Progenitor cell of endocrine pancreas (in vitro differentiated cells): ENCODE results near the gene SHC3. TPM values are rescaled to one million over a fixed set of nuclear protein-coding genes. Genes with fewer than 3 reads are reported as not detected.

Experiments
- DNase-seq: peaks from one replicate; pipeline ENCODE4 v3.0.0; 2021; ENCODE audit warnings: low spot score; ENCODE audit not compliant: unreplicated experiment
- H3K27ac Mint-ChIP-seq: 2 replicates; pipeline ENCODE4 v1.8.0; 2021; ENCODE audit warnings: mild to moderate bottlenecking, moderate library complexity, mixed read lengths
- H3K27me3 Mint-ChIP-seq: 2 replicates; pipeline ENCODE4 v1.8.0; 2021; ENCODE audit warnings: mixed read lengths
- H3K36me3 Mint-ChIP-seq: 2 replicates; pipeline ENCODE4 v1.8.0; 2022; ENCODE audit warnings: mixed read lengths; ENCODE audit not compliant: insufficient read depth
- H3K4me1 Mint-ChIP-seq: 2 replicates; pipeline ENCODE4 v1.8.0; 2021; ENCODE audit warnings: low read depth, mixed read lengths
- H3K4me3 Mint-ChIP-seq: 2 replicates; pipeline ENCODE4 v1.8.0; 2021; ENCODE audit warnings: low read depth, mild to moderate bottlenecking, moderate library complexity, mixed read lengths
- H3K9me3 Mint-ChIP-seq: 2 replicates; pipeline ENCODE4 v1.8.0; 2021; ENCODE audit warnings: low read depth, mixed read lengths
- CTCF ChIP-seq: fragments of 200-600 bp; sonication (generic); IDR thresholded peaks from one replicate; pipeline ENCODE4 v1.5.0; 2021; ENCODE audit warnings: antibody characterized with exemption, mild to moderate bottlenecking; ENCODE audit not compliant: unreplicated experiment
- total RNA-seq: library from RNA; stranded (reverse); gene quantifications from 2 replicates; pipeline ENCODE4 v1.2.1, GENCODE V29; 2021

SHC3 gene
- total RNA-seq, 1 donor from 2014 or later: 1.3 TPM

- Mint-ChIP-seq H3K9me3 (peaks cover 15% of the 10 kb centered on the region), H3K4me1 (no peaks in the 10 kb centered on the region), H3K36me3 (no peaks in the 10 kb centered on the region), H3K4me3 (no peak overlapping the region), H3K27me3 (no peaks in the 10 kb centered on the region), H3K27ac (no peak overlapping the region)
- no peak for TF ChIP-seq CTCF
- no peak for DNase-seq
Measured at GRCh38 chr9:89032661-89033060, 146.0 kb downstream of the SHC3 start.

- peaks cover 15% of the 10 kb centered on the region for H3K9me3 Mint-ChIP-seq
- no peak overlapping the region for H3K4me3 Mint-ChIP-seq
- H3K27ac Mint-ChIP-seq: no peak overlapping the region
- no peak for TF ChIP-seq CTCF
- no peaks in the 10 kb centered on the region for H3K36me3 Mint-ChIP-seq
- H3K4me1 Mint-ChIP-seq: no peaks in the 10 kb centered on the region
- H3K27me3 Mint-ChIP-seq: no peaks in the 10 kb centered on the region
- no peak for DNase-seq
Measured at GRCh38 chr9:89032173-89032572, 146.4 kb downstream of the SHC3 start.

- Mint-ChIP-seq H3K4me3 (no peak overlapping the region), H3K36me3 (no peaks in the 10 kb centered on the region), H3K9me3 (peaks cover 15% of the 10 kb centered on the region), H3K4me1 (no peaks in the 10 kb centered on the region), H3K27ac (no peak overlapping the region), H3K27me3 (no peaks in the 10 kb centered on the region)
- TF ChIP-seq CTCF: no peak
- DNase-seq: no peak
Measured at GRCh38 chr9:89029788-89030187, 148.8 kb downstream of the SHC3 start.

- H3K4me3 Mint-ChIP-seq: no peak overlapping the region
- H3K36me3 Mint-ChIP-seq: no peaks in the 10 kb centered on the region
- TF ChIP-seq CTCF: no peak
- no peaks in the 10 kb centered on the region for H3K27me3 Mint-ChIP-seq
- no peak for DNase-seq
- H3K27ac Mint-ChIP-seq: no peak overlapping the region
- peaks cover 15% of the 10 kb centered on the region for H3K9me3 Mint-ChIP-seq
- peaks cover 13% of the 10 kb centered on the region for H3K4me1 Mint-ChIP-seq
Measured at GRCh38 chr9:89026876-89027275, 151.7 kb downstream of the SHC3 start.

GRCh38 chr9:89025553-89025952 is 153.1 kb downstream of the SHC3 start:
- Mint-ChIP-seq H3K36me3 (no peaks in the 10 kb centered on the region), H3K4me1 (peaks cover 15% of the 10 kb centered on the region), H3K27ac (no peak overlapping the region), H3K4me3 (no peak overlapping the region), H3K9me3 (peaks cover 12% of the 10 kb centered on the region), H3K27me3 (no peaks in the 10 kb centered on the region)
- TF ChIP-seq CTCF: no peak
- no peak for DNase-seq

- no peak overlapping the region for H3K4me3 Mint-ChIP-seq
Measured at GRCh38 chr9:89024727-89025126, 153.9 kb downstream of the SHC3 start.

More at GRCh38 chr9:89024727-89025126, 153.9 kb downstream of the SHC3 start:
- Mint-ChIP-seq H3K36me3 (no peaks in the 10 kb centered on the region), H3K27me3 (no peaks in the 10 kb centered on the region), H3K4me1 (peaks cover 15% of the 10 kb centered on the region), H3K9me3 (peaks cover 5% of the 10 kb centered on the region), H3K27ac (no peak overlapping the region)
- TF ChIP-seq CTCF: no peak
- DNase-seq: no peak
